Activated B cell treated with CpG ODN at 0.5 μM for 24 hours (primary cell): Measurements from ENCODE around the gene LYRM4. TPM values are rescaled to one million over a fixed set of nuclear protein-coding genes. Genes with fewer than 3 reads are reported as not detected.

Experiments
- ATAC-seq: fragments of 200-7000 bp; cut with Tn5 transposase; one replicate; pipeline ENCODE4 v1.10.0; 2021; ENCODE audit warnings: low read depth, mild to moderate bottlenecking, moderate library complexity
- CTCF ChIA-PET: fragments of 350-600 bp; sonication (Branson Sonifier 250); formaldehyde crosslinking; loops from one replicate; lab custom pipeline; 2021; ENCODE audit warnings: antibody characterized with exemption; lab: Charles Lee
- POLR2A ChIA-PET: fragments of 350-600 bp; sonication (Branson Sonifier 250); formaldehyde crosslinking; loops from one replicate; lab custom pipeline; 2021; ENCODE audit warnings: antibody characterized with exemption; lab: Charles Lee
- DNase-seq: peaks from one replicate; pipeline ENCODE4 v3.0.0; 2022
- H3K27ac Mint-ChIP-seq: one replicate; pipeline ENCODE4 v1.8.0; 2020; ENCODE audit warnings: mixed read lengths
- H3K27me3 Mint-ChIP-seq: one replicate; pipeline ENCODE4 v1.8.0; 2021; ENCODE audit warnings: mixed read lengths
- H3K36me3 Mint-ChIP-seq: one replicate; pipeline ENCODE4 v1.8.0; 2021; ENCODE audit warnings: low read depth, mixed read lengths
- H3K4me1 Mint-ChIP-seq: one replicate; pipeline ENCODE4 v1.8.0; 2021; ENCODE audit warnings: mixed read lengths
- H3K4me3 Mint-ChIP-seq: one replicate; pipeline ENCODE4 v1.8.0; 2020; ENCODE audit warnings: mild to moderate bottlenecking, mixed read lengths
- H3K9me3 Mint-ChIP-seq: one replicate; pipeline ENCODE4 v1.8.0; 2020; ENCODE audit warnings: mixed read lengths
- intact Hi-C: fragments of 100-400 bp; cut with micrococcal nuclease; formaldehyde crosslinking; loops from one replicate; pipeline ENCODE4 v1.15.1; 2024
- total RNA-seq: library from RNA; stranded (reverse); gene quantifications from 2 replicates; pipeline ENCODE4 v1.2.3, GENCODE V29; 2022
- TF ChIP-seq, protein P1 (sequence below): fragments of 200-600 bp; IDR thresholded peaks from one replicate; pipeline ENCODE4 v1.8.0; 2022; ENCODE audit warnings: antibody characterized with exemption, mild to moderate bottlenecking

Gene LYRM4
- total RNA-seq, 1 donor from 2014 or later, result 51.2 TPM

DNA sequence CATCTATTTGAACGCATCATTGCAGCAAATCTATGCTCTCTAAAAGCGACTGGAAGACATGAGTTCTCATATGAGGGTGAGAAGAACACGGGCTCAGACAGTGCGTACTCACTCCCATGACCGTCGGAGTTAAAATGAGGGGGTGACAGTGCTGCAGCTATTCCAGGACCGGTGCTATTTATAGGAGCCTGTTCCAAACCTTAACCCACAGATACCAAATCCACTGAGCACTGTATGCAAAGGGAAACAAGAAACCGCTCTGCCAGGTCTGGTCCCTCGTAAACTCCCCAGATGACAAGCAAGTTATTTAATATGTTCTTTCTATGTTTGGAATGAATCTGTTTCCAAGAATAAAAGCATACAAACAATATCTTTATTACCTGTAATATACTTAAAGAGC lies 152.7 kb downstream of the LYRM4 start:
- ChIA-PET POLR2A (no interaction called here), CTCF (no interaction called here)
- intact Hi-C loops, result no loop called here
- Mint-ChIP-seq H3K27ac (no peak overlapping the region), H3K4me3 (no peak overlapping the region), H3K27me3 (no peaks in the 10 kb centered on the region), H3K36me3 (peaks cover 17% of the 10 kb centered on the region), H3K4me1 (no peaks in the 10 kb centered on the region), H3K9me3 (no peaks in the 10 kb centered on the region)
- DNase-seq, result no peak
- no peak for ATAC-seq
- TF ChIP-seq, protein P1, sequence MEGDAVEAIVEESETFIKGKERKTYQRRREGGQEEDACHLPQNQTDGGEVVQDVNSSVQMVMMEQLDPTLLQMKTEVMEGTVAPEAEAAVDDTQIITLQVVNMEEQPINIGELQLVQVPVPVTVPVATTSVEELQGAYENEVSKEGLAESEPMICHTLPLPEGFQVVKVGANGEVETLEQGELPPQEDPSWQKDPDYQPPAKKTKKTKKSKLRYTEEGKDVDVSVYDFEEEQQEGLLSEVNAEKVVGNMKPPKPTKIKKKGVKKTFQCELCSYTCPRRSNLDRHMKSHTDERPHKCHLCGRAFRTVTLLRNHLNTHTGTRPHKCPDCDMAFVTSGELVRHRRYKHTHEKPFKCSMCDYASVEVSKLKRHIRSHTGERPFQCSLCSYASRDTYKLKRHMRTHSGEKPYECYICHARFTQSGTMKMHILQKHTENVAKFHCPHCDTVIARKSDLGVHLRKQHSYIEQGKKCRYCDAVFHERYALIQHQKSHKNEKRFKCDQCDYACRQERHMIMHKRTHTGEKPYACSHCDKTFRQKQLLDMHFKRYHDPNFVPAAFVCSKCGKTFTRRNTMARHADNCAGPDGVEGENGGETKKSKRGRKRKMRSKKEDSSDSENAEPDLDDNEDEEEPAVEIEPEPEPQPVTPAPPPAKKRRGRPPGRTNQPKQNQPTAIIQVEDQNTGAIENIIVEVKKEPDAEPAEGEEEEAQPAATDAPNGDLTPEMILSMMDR, result no peak

DNA sequence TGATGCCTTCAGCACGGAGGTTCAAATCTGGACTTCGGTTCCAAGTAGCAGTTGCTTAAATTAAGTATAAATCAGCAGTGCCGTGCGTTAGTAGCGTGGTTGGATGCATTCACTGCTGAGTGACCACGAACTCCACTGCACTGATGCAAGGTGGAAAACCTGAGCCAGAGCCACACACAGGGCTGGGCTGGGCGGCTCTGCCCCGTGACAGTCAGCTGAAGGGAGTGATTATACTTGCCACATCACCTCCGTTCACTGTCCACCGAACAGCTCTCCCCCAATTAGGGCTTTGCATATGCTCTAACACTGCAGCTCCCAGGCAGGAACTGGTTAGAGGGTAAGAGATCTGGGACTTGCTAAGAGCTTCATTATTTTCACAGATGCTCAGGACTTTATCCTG lies 153.4 kb downstream of the LYRM4 start:
- no peaks in the 10 kb centered on the region for H3K27me3 Mint-ChIP-seq
- TF ChIP-seq, protein P1, result no peak
- no peaks in the 10 kb centered on the region for H3K4me1 Mint-ChIP-seq
- intact Hi-C loops, result no loop called here
- no peak overlapping the region for H3K27ac Mint-ChIP-seq
- peaks cover 12% of the 10 kb centered on the region for H3K36me3 Mint-ChIP-seq
- ChIA-PET POLR2A (no interaction called here), CTCF (no interaction called here)
- no peak for ATAC-seq
- no peak for DNase-seq
- H3K9me3 Mint-ChIP-seq, result no peaks in the 10 kb centered on the region
- H3K4me3 Mint-ChIP-seq, result no peak overlapping the region

DNA sequence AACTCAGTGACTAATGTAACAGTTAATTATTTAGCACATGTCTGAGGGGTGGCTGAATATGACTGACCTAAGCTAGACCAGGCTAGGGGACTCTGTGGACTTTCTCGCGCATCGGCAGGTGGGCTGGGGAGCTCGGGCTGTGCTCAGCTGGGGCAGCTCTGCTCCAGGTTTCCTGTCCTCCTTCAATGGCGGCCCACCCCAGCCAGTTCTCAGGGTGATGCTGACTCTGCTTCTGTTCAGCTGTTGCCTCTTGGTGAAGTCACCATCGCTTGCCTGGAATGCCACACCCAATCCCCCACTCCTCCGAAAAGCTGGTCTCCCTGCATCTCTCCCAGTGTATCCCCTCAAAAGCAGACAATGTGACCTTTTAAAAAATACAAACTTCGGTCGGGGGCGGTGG lies 155.6 kb downstream of the LYRM4 start:
- H3K27ac Mint-ChIP-seq, result no peak overlapping the region
- ChIA-PET CTCF (no interaction called here), POLR2A (no interaction called here)
- no peak overlapping the region for H3K4me3 Mint-ChIP-seq
- DNase-seq (no peak), ATAC-seq (no peak)
- H3K36me3 Mint-ChIP-seq, result peaks cover 2% of the 10 kb centered on the region
- no peaks in the 10 kb centered on the region for H3K9me3 Mint-ChIP-seq
- no peaks in the 10 kb centered on the region for H3K27me3 Mint-ChIP-seq
- intact Hi-C loops, result no loop called here
- no peaks in the 10 kb centered on the region for H3K4me1 Mint-ChIP-seq
- TF ChIP-seq, protein P1, result no peak

DNA sequence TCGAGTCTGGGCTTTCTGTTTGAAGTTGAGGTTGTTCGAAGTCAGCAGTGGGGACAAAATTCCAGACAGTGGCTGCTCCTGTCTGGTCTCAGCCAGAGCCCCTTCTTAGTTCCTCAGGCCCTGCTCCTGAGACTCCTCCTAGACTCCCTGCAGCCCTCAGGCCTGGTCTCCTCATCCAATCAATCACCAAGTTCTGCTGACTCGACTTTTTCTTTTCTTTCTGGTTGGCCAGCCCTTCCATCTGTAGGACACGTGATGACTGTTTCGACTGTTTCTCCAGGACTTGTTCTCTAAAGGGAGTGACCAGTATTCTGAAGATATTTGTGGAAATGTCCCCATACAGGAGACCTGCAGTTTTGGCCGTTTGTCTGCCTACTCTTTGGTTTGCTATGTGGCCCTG lies 156.1 kb downstream of the LYRM4 start:
- ATAC-seq (no peak), DNase-seq (no peak)
- TF ChIP-seq, protein P1, result no peak
- no peak overlapping the region for H3K4me3 Mint-ChIP-seq
- POLR2A ChIA-PET, result no interaction called here
- H3K9me3 Mint-ChIP-seq, result no peaks in the 10 kb centered on the region
- CTCF ChIA-PET, result no interaction called here
- intact Hi-C loops, result no loop called here
- no peaks in the 10 kb centered on the region for H3K36me3 Mint-ChIP-seq
- H3K27me3 Mint-ChIP-seq, result no peaks in the 10 kb centered on the region
- H3K4me1 Mint-ChIP-seq, result no peaks in the 10 kb centered on the region
- H3K27ac Mint-ChIP-seq, result no peak overlapping the region

DNA sequence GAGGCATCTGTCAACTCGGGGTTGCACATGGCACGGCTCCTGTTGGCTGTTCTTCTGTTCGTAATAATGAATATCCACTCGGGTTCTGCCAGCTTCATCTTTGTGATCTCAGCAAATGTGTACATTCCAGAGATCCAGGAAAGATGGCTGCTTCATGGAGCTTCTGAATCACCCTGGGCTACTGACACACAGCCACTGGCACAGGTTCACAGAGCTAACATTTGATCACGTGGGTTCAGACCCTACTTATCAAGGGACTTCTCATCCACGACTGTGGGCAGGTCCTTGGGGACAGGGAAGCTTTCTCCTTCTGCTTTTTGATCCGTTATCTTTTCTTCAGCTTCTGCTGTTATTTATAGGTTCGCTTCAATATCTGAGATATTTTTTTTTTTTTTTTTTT lies 157.5 kb downstream of the LYRM4 start:
- no peaks in the 10 kb centered on the region for H3K27me3 Mint-ChIP-seq
- H3K4me3 Mint-ChIP-seq, result no peak overlapping the region
- POLR2A ChIA-PET, result interaction anchor here (0.6 to 0.7 kb wide), 2 partner anchors 13 to 95 kb away, joined by 3 to 4 read pairs; no protein-coding TSS in a partner anchor
- DNase-seq (no peak), ATAC-seq (no peak)
- H3K36me3 Mint-ChIP-seq, result no peaks in the 10 kb centered on the region
- TF ChIP-seq, protein P1, result no peak
- intact Hi-C loops, result no loop called here
- H3K27ac Mint-ChIP-seq, result no peak overlapping the region
- H3K4me1 Mint-ChIP-seq, result no peaks in the 10 kb centered on the region
- no peaks in the 10 kb centered on the region for H3K9me3 Mint-ChIP-seq
- CTCF ChIA-PET, result no interaction called here
